ENCODE data around the gene GLP1R. TPM values are rescaled to one million over a fixed set of nuclear protein-coding genes. Genes with fewer than 3 reads are reported as not detected.

The GLP1R gene
- total and polyA plus RNA-seq, 8 donors = 0.05 to 9.0 (median 1.9) TPM; not detected in 4

GRCh38 chr6:39104528-39104927 lies 55.9 kb downstream of the GLP1R start:
- intact Hi-C loops (cut with DNase I; ENCODE audit: low total_unique reads) = no loop called here
- H3K4me3 ChIP-seq = no peak overlapping the region
- DNase-seq = no peak
- H3K9me3 ChIP-seq = no peaks in the 10 kb centered on the region
- no peak for TF ChIP-seq EP300 (IDR thresholded peaks at IDR 0.05)
- TF ChIP-seq CTCF (IDR thresholded peaks at IDR 0.05) = no peak
- no peak for TF ChIP-seq POLR2AphosphoS5 (IDR thresholded peaks at IDR 0.05)
- no peak for TF ChIP-seq POLR2A (IDR thresholded peaks at IDR 0.05)
- 57 to 70% (median 64%) methylated on average over 4 of the region's 4 CpGs for WGBS, 5 donors
- peaks cover 0 to 21% (median 8%) of the 10 kb centered on the region in 4 donors for H3K4me1 ChIP-seq
- H3K36me3 ChIP-seq = peaks cover 2 to 27% (median 26%) of the 10 kb centered on the region in 4 donors
- no peaks in the 10 kb centered on the region for H3K27me3 ChIP-seq
- no peak overlapping the region for H3K27ac ChIP-seq

GRCh38 chr6:39107034-39107433 lies 58.5 kb downstream of the GLP1R start:
- Histone ChIP-seq H3K27ac (no peak overlapping the region), H3K36me3 (peaks cover 10 to 45% (median 37%) of the 10 kb centered on the region in 4 donors), H3K4me3 (no peak overlapping the region), H3K9me3 (no peaks in the 10 kb centered on the region), H3K27me3 (no peaks in the 10 kb centered on the region), H3K4me1 (peaks cover 0 to 21% (median 5%) of the 10 kb centered on the region in 4 donors)
- TF ChIP-seq CTCF (IDR thresholded peaks at IDR 0.05) (no peak), POLR2A (IDR thresholded peaks at IDR 0.05) (no peak), EP300 (IDR thresholded peaks at IDR 0.05) (no peak), POLR2AphosphoS5 (IDR thresholded peaks at IDR 0.05) (no peak)
- WGBS, 5 donors = 81 to 88% (median 83%) methylated on average over 4 of the region's 4 CpGs
- no peak for DNase-seq
- intact Hi-C loops (cut with DNase I; ENCODE audit: low total_unique reads) = no loop called here

GRCh38 chr6:39107641-39108040 lies 59.1 kb downstream of the GLP1R start:
- Histone ChIP-seq H3K27ac (no peak overlapping the region), H3K36me3 (peaks cover 10 to 45% (median 37%) of the 10 kb centered on the region in 4 donors), H3K4me3 (no peak overlapping the region), H3K9me3 (no peaks in the 10 kb centered on the region), H3K4me1 (peaks cover 0 to 21% (median 2%) of the 10 kb centered on the region in 4 donors), H3K27me3 (no peaks in the 10 kb centered on the region)
- TF ChIP-seq POLR2AphosphoS5 (IDR thresholded peaks at IDR 0.05) (no peak), POLR2A (IDR thresholded peaks at IDR 0.05) (no peak), CTCF (IDR thresholded peaks at IDR 0.05) (no peak), EP300 (IDR thresholded peaks at IDR 0.05) (no peak)
- 34 to 43% (median 40%) methylated on average over 2 of the region's 2 CpGs for WGBS, 5 donors
- intact Hi-C loops (cut with DNase I; ENCODE audit: low total_unique reads) = no loop called here
- no peak for DNase-seq

GRCh38 chr6:39108041-39108839 lies 59.7 kb downstream of the GLP1R start:
- Histone ChIP-seq H3K36me3 (peaks cover 10 to 45% (median 36%) of the 10 kb centered on the region in 4 donors), H3K4me3 (no peak overlapping the region), H3K27ac (no peak overlapping the region), H3K9me3 (no peaks in the 10 kb centered on the region), H3K27me3 (no peaks in the 10 kb centered on the region), H3K4me1 (peaks cover 0 to 21% (median 3%) of the 10 kb centered on the region in 4 donors)
- intact Hi-C loops (cut with DNase I; ENCODE audit: low total_unique reads) = no loop called here
- TF ChIP-seq EP300 (IDR thresholded peaks at IDR 0.05) = no peak
- no peak for TF ChIP-seq CTCF (IDR thresholded peaks at IDR 0.05)
- TF ChIP-seq POLR2A (IDR thresholded peaks at IDR 0.05) = no peak
- TF ChIP-seq POLR2AphosphoS5 (IDR thresholded peaks at IDR 0.05) = no peak
- 40 to 63% (median 57%) methylated on average over 7 of the region's 7 CpGs for WGBS, 5 donors
- no peak for DNase-seq

All from stomach (tissue), 9 donors.